ENCODE data around the gene DNAJB5. TPM values are rescaled to one million over a fixed set of nuclear protein-coding genes. Genes with fewer than 3 reads are reported as not detected.
"Not testable (repeated sequence)": the region's sequence is repeated elsewhere in the genome, so short reads cannot be mapped to it uniquely, and the experiment has no call there.

Gene DNAJB5
- total RNA-seq, 2 experiments from 2014 or later = 2.7 to 2.8 TPM

DNA sequence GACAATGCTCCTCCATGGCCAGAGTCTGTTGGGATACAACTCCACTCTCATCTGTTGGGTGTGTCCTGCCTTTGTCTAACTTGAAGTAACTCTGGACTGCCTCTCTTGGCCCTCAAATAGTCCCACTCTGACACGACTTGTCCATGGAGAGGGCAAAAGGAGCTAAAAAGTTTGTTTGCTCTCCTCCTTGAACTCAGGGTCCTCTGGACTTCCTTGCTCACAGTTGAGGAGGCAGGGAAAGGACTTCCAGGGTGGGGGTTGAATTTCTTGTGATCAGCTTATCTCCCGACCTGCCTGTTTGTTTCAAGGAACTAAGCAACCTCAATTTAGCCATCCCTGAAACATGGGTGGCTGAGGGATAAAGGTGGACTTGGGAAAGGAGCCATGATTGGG lies 11.7 kb downstream of the DNAJB5 start:
- H3K4me3 ChIP-seq (ENCODE audit: low read length) = no peak overlapping the region
- ATAC-seq (ENCODE audit: poor library complexity) = no peak

DNA sequence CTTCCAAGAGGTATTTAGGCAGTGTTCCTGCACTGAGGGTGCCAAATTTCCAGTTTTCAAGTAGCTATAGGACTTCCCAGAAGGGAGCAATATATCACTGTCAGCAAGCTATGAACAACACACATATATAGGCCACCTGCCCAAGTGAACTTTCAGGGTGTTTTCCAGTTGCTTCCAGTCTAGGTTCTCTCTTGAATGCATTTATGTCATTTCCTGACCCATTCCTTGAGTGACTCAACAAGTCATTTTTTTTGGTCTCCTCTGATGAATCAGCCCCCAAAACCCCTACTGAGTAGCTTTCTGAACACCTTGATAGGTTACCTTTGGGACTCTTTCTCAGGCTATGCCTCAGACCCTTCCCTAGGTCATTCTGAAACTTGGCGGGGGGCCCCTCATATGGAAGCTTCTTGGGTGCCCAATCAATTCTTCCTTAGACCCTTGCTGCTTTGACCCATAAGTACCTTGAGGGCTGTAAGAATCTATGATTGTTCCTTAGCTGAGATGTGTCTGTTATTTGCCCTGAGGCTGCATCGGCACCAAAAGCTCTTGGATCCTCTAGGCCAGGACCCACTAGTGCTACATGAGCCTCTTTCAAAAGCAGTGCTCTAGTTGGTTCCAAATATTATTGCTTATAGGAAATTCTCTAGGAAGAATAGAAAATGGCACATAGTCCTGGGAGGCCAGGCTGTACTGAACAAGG lies 12.4 kb downstream of the DNAJB5 start:
- DNase-seq (no peak), ATAC-seq (ENCODE audit: poor library complexity) (no peak)
- intact Hi-C loops (cut with DNase I, micrococcal nuclease) = no loop called here
- no peaks in the 10 kb centered on the region for H3K4me1 Mint-ChIP-seq (ENCODE audit: low read depth)
- no peaks in the 10 kb centered on the region for H3K27me3 Mint-ChIP-seq
- no peaks in the 10 kb centered on the region for H3K9me3 Mint-ChIP-seq
- ChIA-PET CTCF (interaction anchor here (1.4 to 1.6 kb wide), 2 partner anchors 17 to 19 kb away, joined by 3 to 4 read pairs; no protein-coding TSS in a partner anchor), POLR2A (no interaction called here)
- H3K4me3 Mint-ChIP-seq = no peak overlapping the region
- H3K36me3 ChIP-seq (ENCODE audit: insufficient read depth, low read length) = no peaks in the 10 kb centered on the region
- no peaks in the 10 kb centered on the region for H3K4me1 ChIP-seq (ENCODE audit: insufficient read depth, low read length)
- H3K27me3 ChIP-seq (ENCODE audit: control insufficient read depth in 1 of 2, insufficient read depth in 2 of 2, low read length in 2 of 2) = no peaks in the 10 kb centered on the region
- H3K9me3 ChIP-seq (ENCODE audit: control insufficient read depth in 1 of 2, insufficient read depth in 1 of 2, low read length in 2 of 2) = no peaks in the 10 kb centered on the region
- no peak overlapping the region for H3K4me3 ChIP-seq (ENCODE audit: low read length)
- no peak overlapping the region for H3K27ac Mint-ChIP-seq
- no peaks in the 10 kb centered on the region for H3K36me3 Mint-ChIP-seq (ENCODE audit: low read depth)
- no peak overlapping the region for H3K27ac ChIP-seq (ENCODE audit: low read depth in 1 of 2, low read length in 2 of 2)
- TF ChIP-seq, protein P1, sequence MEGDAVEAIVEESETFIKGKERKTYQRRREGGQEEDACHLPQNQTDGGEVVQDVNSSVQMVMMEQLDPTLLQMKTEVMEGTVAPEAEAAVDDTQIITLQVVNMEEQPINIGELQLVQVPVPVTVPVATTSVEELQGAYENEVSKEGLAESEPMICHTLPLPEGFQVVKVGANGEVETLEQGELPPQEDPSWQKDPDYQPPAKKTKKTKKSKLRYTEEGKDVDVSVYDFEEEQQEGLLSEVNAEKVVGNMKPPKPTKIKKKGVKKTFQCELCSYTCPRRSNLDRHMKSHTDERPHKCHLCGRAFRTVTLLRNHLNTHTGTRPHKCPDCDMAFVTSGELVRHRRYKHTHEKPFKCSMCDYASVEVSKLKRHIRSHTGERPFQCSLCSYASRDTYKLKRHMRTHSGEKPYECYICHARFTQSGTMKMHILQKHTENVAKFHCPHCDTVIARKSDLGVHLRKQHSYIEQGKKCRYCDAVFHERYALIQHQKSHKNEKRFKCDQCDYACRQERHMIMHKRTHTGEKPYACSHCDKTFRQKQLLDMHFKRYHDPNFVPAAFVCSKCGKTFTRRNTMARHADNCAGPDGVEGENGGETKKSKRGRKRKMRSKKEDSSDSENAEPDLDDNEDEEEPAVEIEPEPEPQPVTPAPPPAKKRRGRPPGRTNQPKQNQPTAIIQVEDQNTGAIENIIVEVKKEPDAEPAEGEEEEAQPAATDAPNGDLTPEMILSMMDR (IDR thresholded peaks at IDR 0.05) = no peak

More for the DNA sequence above, 11.7 kb downstream of the DNAJB5 start:
- H3K27ac Mint-ChIP-seq = no peak overlapping the region
- H3K9me3 Mint-ChIP-seq = no peaks in the 10 kb centered on the region
- ChIA-PET CTCF (interaction anchor here (1.4 to 1.6 kb wide), 2 partner anchors 16 to 20 kb away, joined by 3 to 4 read pairs; no protein-coding TSS in a partner anchor), POLR2A (no interaction called here)
- no peaks in the 10 kb centered on the region for H3K27me3 ChIP-seq (ENCODE audit: control insufficient read depth in 1 of 2, insufficient read depth in 2 of 2, low read length in 2 of 2)
- no peaks in the 10 kb centered on the region for H3K27me3 Mint-ChIP-seq
- no peaks in the 10 kb centered on the region for H3K9me3 ChIP-seq (ENCODE audit: control insufficient read depth in 1 of 2, insufficient read depth in 1 of 2, low read length in 2 of 2)
- H3K27ac ChIP-seq (ENCODE audit: low read depth in 1 of 2, low read length in 2 of 2) = no peak overlapping the region
- no peaks in the 10 kb centered on the region for H3K36me3 Mint-ChIP-seq (ENCODE audit: low read depth)
- H3K4me1 Mint-ChIP-seq (ENCODE audit: low read depth) = no peaks in the 10 kb centered on the region
- H3K36me3 ChIP-seq (ENCODE audit: insufficient read depth, low read length) = no peaks in the 10 kb centered on the region
- no peaks in the 10 kb centered on the region for H3K4me1 ChIP-seq (ENCODE audit: insufficient read depth, low read length)
- TF ChIP-seq, protein P1 (IDR thresholded peaks at IDR 0.05) = no peak
- H3K4me3 Mint-ChIP-seq = no peak overlapping the region
- no peak for DNase-seq
- intact Hi-C loops (cut with DNase I, micrococcal nuclease) = no loop called here

DNA sequence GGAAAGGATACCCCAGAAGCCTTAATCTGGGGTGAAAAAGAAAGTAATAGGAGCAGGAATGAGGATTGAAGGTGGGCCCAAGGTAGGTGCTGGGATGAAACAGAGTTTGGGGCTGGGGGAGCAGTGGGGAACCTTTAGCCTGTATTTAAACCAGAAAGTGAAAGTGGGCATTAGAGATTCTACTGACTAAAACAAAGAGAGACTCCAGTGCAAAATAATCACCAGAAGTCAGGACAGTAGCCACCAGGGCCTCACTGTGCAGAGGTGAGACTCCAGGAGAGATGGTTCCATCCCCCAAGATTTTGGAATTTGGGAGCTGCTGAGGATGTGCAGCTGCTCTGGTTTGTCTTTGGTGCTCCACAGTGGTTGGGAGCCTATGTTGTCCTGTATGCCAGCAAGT lies 13.1 kb downstream of the DNAJB5 start:
- TF ChIP-seq, protein P1 (IDR thresholded peaks at IDR 0.05) = no peak
- H3K27me3 Mint-ChIP-seq = no peaks in the 10 kb centered on the region
- H3K4me1 ChIP-seq (ENCODE audit: insufficient read depth, low read length) = no peaks in the 10 kb centered on the region
- H3K4me3 ChIP-seq (ENCODE audit: low read length) = no peak overlapping the region
- POLR2A ChIA-PET = no interaction called here
- H3K27ac ChIP-seq (ENCODE audit: low read depth in 1 of 2, low read length in 2 of 2) = no peak overlapping the region
- no peaks in the 10 kb centered on the region for H3K36me3 ChIP-seq (ENCODE audit: insufficient read depth, low read length)
- H3K36me3 Mint-ChIP-seq (ENCODE audit: low read depth) = no peaks in the 10 kb centered on the region
- CTCF ChIA-PET = no interaction called here
- no peak overlapping the region for H3K27ac Mint-ChIP-seq
- H3K9me3 Mint-ChIP-seq = no peaks in the 10 kb centered on the region
- no peaks in the 10 kb centered on the region for H3K27me3 ChIP-seq (ENCODE audit: control insufficient read depth in 1 of 2, insufficient read depth in 2 of 2, low read length in 2 of 2)
- DNase-seq (no peak), ATAC-seq (ENCODE audit: poor library complexity) (no peak)
- no peak overlapping the region for H3K4me3 Mint-ChIP-seq
- H3K4me1 Mint-ChIP-seq (ENCODE audit: low read depth) = no peaks in the 10 kb centered on the region
- intact Hi-C loops (cut with DNase I, micrococcal nuclease) = no loop called here
- no peaks in the 10 kb centered on the region for H3K9me3 ChIP-seq (ENCODE audit: control insufficient read depth in 1 of 2, insufficient read depth in 1 of 2, low read length in 2 of 2)

DNA sequence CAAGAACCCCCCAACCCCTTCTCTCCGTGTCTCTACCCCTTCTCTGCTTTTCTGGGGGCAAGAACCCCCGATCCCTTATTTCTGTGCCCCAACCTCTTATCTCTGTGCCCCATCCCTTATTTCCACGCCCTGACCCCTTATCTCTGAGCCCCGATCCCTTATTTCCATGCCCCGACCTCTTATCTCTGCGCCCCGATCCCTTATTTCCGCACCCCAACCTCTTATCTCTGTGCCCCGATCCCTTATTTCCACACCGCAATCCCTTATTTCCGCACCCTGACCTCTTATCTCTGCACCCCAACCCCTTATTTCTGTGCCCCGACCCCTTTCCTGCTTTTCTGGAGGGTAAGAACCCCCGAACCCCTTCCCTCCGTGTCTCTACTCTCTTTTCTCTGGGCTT lies 14.8 kb downstream of the DNAJB5 start:
- ATAC-seq (ENCODE audit: poor library complexity); H3K9me3 Mint-ChIP-seq; H3K4me3 Mint-ChIP-seq; DNase-seq; H3K27me3 Mint-ChIP-seq; H3K36me3 Mint-ChIP-seq (ENCODE audit: low read depth); H3K27me3 ChIP-seq (ENCODE audit: control insufficient read depth in 1 of 2, insufficient read depth in 2 of 2, low read length in 2 of 2); H3K27ac Mint-ChIP-seq; H3K4me1 Mint-ChIP-seq (ENCODE audit: low read depth); POLR2A ChIA-PET; intact Hi-C loops (cut with DNase I, micrococcal nuclease); H3K36me3 ChIP-seq (ENCODE audit: insufficient read depth, low read length); CTCF ChIA-PET; H3K4me3 ChIP-seq (ENCODE audit: low read length); H3K4me1 ChIP-seq (ENCODE audit: insufficient read depth, low read length); H3K9me3 ChIP-seq (ENCODE audit: control insufficient read depth in 1 of 2, insufficient read depth in 1 of 2, low read length in 2 of 2); H3K27ac ChIP-seq (ENCODE audit: low read depth in 1 of 2, low read length in 2 of 2): not testable (repeated sequence)

Data from CD4-positive, alpha-beta T cell (primary cell).